ENCODE data around the gene DDX54.

DNA sequence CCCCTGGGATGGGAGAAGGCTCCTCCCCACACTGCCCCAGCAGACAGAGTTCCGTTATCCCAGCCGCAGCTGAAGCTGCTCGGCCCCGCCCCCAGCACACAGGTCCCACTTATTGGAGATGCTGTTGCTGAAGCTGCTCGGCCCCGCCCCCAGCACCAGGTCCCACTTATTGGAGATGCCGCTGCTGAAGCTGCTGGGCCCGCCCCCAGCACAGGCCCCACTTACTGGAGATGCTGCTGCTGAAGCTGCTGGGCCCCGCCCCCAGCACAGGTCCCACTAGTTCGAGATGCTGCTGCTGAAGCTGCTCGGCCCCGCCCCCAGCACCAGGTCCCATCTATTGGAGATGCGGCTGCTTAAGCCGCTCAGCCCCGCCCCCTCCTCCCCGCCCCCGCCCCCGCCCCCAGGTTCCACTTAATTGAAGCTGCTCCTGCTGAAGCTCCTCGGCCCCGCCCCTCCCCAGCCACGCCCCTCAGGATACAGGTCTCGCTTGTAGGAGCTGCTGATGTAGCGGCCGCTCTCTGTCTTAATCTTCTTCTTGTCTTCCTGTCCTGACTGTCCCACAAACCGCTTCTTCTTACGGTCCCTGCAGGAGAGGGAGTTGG lies 23.8 kb downstream of the DDX54 start:
- TF ChIP-seq, protein P1, sequence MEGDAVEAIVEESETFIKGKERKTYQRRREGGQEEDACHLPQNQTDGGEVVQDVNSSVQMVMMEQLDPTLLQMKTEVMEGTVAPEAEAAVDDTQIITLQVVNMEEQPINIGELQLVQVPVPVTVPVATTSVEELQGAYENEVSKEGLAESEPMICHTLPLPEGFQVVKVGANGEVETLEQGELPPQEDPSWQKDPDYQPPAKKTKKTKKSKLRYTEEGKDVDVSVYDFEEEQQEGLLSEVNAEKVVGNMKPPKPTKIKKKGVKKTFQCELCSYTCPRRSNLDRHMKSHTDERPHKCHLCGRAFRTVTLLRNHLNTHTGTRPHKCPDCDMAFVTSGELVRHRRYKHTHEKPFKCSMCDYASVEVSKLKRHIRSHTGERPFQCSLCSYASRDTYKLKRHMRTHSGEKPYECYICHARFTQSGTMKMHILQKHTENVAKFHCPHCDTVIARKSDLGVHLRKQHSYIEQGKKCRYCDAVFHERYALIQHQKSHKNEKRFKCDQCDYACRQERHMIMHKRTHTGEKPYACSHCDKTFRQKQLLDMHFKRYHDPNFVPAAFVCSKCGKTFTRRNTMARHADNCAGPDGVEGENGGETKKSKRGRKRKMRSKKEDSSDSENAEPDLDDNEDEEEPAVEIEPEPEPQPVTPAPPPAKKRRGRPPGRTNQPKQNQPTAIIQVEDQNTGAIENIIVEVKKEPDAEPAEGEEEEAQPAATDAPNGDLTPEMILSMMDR (IDR thresholded peaks at IDR 0.05): no peak
- TF ChIP-seq EP300 (IDR thresholded peaks at IDR 0.05) (no peak), POLR2A (IDR thresholded peaks at IDR 0.05; ENCODE audit: low read depth) (no peak), POLR2AphosphoS5 (IDR thresholded peaks at IDR 0.05) (no peak)
